Fibroblast of mammary gland (primary cell): ENCODE measurements around the gene DSCAML1.
A peak's percentile ranks its signal among the peaks of the same experiment; 100 is the strongest.

ENCODE experiments used
- DNase-seq: peaks from one replicate; pipeline ENCODE4 v3.0.0-alpha.2; 2010; ENCODE audit warnings: low read depth
- H3K4me3 ChIP-seq: 2 replicates; pipeline ENCODE4 v1.5.1; 2011; ENCODE audit warnings: low read depth, mild to moderate bottlenecking, low read length, moderate library complexity; ENCODE audit not compliant: control insufficient read depth
- TF ChIP-seq, protein P1 (sequence below): conservative IDR thresholded peaks from 2 replicates; pipeline ENCODE4 v1.5.1; 2011; ENCODE audit warnings: low read depth, low read length, inconsistent platforms; ENCODE audit not compliant: control insufficient read depth, insufficient read depth

Gene DSCAML1

DNA sequence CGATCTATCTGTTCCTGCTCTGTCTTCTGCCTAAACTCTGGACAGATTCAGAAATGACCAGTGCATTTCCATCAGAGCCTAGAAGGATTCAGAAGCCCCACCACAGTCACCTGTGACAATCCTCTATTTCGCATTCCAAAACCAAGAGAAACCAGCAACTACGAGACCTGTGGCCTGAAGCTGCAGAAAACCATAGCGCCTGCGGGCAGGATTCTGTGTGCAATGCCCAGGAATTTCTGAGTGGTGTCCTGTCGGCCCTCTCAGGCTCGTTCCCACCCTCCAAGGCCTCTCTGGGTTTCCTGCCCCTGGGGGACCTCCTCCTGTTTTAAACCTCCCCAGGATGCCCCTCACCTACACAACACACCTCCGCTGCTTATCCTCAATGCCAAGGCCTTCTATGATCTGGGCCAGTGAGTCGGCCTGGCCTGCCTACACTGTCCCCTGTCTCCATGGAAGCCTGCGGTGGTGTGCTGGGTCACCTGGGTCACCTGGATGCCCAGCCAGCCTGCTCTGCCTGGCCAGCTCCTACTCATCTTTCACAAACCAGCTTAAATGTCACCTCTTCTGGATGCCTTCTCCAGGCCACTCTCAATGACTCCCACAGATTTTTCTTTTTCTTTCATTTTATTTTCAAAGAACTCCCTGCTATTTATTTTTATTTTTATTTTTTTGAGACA is 271.0 kb downstream of the DSCAML1 start:
- DNase-seq: no peak
- TF ChIP-seq, protein P1, sequence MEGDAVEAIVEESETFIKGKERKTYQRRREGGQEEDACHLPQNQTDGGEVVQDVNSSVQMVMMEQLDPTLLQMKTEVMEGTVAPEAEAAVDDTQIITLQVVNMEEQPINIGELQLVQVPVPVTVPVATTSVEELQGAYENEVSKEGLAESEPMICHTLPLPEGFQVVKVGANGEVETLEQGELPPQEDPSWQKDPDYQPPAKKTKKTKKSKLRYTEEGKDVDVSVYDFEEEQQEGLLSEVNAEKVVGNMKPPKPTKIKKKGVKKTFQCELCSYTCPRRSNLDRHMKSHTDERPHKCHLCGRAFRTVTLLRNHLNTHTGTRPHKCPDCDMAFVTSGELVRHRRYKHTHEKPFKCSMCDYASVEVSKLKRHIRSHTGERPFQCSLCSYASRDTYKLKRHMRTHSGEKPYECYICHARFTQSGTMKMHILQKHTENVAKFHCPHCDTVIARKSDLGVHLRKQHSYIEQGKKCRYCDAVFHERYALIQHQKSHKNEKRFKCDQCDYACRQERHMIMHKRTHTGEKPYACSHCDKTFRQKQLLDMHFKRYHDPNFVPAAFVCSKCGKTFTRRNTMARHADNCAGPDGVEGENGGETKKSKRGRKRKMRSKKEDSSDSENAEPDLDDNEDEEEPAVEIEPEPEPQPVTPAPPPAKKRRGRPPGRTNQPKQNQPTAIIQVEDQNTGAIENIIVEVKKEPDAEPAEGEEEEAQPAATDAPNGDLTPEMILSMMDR: no peak

DNA sequence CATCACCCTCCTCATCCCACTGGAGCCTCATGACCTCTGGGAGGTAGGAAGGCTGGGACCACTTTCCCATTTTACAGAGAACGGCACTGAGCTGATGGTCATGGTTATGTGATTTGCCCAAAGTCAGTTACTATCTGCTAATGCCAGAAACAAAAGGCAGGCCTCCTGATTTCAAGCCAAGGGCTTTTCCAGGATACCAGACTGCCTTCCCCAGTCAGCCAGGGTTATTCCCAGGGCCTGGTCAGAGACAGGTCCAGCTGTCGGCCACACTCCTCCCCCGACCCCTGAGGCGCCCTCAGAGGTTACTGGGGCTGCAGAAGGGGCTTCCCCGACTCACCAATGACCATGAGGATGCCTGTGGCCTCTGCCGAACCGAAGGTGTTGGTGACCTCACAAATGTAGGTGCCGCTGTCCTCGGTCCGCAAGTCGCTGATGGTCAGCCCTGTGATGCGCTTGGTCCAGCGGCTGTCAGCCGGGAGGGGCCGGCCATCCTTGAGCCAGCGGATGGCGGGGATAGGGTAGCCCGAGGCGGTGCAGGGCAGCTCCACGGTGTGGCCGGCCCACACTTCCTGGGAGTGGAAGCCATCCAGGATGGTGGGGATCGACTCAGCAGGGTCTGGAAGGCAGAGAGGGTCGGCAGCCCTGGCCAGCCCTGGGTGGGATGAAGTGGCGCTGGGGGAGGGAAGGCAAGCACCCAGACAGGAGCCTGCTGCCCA is 272.4 kb downstream of the DSCAML1 start:
- TF ChIP-seq, protein P1: no peak
- DNase-seq: no peak
- no peak overlapping the region for H3K4me3 ChIP-seq

More for the DNA sequence above, 271.0 kb downstream of the DSCAML1 start:
- no peak overlapping the region for H3K4me3 ChIP-seq

DNA sequence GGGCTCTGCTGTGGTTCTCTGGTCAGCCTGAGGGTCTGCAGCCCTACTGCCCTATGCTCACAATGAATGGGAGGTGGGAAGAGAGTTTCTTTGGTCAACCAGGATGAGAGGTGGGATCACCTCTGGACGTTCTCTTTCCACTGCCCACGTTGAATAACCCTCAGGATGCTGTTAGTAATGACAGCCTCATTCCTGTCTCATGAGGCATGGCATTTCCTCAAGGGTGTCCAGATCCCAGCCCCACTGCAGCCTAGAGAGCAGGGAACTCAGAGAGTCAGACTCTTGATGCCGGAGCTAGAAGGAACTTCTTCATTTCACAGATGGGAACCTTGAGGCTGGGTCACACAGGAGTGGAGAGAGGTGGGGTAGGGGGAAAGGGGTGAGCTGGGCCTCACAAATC is 273.3 kb downstream of the DSCAML1 start:
- DNase-seq: peak; percentile 6
- TF ChIP-seq, protein P1: no peak
- no peak overlapping the region for H3K4me3 ChIP-seq

DNA sequence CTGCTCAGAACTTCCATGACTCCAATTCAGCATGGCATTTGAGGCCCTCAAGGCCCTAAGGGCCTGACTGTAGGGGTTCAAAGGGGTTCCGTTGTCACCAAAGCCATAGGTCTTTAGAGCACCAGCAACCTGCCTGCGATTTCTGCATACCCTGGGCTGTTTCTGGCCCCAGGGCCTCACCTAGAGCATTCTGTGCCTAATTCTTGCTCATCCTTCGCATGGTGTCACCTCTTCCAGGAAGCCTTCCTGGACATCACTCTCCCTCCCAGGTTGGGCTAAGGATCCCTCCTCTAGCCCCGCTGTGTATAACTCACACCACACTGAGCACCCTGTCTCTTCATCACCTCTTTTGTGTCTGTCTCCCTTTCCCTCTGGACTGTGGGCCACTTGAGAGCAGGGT is 275.0 kb downstream of the DSCAML1 start:
- no peak for DNase-seq
- H3K4me3 ChIP-seq: no peak overlapping the region
- TF ChIP-seq, protein P1: no peak

DNA sequence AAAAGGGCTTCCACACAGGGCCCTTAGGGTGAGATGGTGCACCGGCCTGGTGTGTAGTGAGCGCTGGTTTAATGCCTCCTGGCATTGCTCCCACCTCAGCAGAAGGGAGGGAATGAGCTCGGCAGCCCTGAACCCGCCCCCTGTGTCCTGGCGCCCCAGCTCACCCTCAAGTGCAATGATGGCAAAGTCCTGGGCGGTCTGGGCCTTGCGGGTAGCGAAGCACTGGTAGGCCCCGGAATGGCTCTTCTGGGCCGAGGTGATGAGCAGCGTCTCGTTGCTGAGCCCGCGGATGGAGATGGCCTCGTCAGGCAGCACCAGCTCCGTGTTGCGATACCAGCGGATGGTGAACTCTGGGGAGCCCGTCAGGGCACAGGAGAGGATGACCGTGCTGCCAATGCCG is 276.1 kb downstream of the DSCAML1 start:
- no peak for DNase-seq
- TF ChIP-seq, protein P1: no peak
- H3K4me3 ChIP-seq: no peak overlapping the region

DNA sequence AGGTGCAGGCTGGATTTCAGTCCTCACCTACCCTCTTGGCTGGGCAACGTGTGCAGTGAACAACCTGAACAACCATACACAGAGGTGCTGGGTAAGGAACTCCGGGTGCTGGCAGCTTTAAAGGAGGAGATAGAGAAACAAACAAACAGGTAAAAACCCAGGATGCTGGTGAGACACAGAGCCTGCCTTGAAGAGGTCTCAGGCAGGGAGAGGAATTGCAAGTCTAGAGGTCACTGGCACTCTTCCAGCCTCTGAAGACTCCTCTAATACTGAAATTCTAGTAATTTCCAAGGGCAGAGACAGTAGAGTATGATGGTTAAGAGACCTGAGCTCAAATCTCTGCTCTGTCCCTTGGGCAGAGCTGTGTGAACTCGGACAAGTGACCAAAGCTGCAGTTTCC is 276.8 kb downstream of the DSCAML1 start:
- peak; percentile 10 for DNase-seq
- H3K4me3 ChIP-seq: no peak overlapping the region
- TF ChIP-seq, protein P1: no peak

DNA sequence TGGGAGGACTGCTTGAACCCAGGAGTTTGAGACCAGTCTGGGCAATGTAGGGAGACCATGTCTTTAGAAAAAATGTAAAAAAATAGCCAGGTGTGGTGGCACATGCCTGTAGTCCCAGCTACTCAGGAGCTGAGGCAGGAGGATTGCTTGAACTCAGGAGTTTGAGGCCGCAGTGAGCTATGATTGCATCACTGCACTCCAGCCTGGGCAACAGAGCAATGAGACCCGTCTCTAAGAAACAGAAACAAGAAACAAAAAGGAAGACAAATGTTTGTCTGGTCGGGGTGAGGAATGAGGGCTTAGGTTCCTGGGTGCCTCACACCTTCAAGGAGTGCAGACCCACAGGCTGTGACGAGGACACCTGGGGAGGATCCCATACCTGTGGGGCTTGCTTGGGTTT is 277.4 kb downstream of the DSCAML1 start:
- H3K4me3 ChIP-seq: no peak overlapping the region
- no peak for DNase-seq
- TF ChIP-seq, protein P1: no peak
